Esophagus squamous epithelium (tissue), 4 donors: ENCODE results near the gene ZFP91.

Source experiments
- POLR2A ChIP-seq, 4 donors: fragments of 450-650 bp; IDR thresholded peaks; one replicate each; pipeline ENCODE4 v1.6.1; 2017; ENCODE audit warnings: antibody characterized with exemption in 4 of 4, mild to moderate bottlenecking in 4 of 4, moderate library complexity in 3 of 4
- TF ChIP-seq, protein P1 (sequence below), 6 experiments: fragments of 450-650 bp in 4 of 6; fragments of 200-600 bp in 2 of 6; sonication (generic) in 2 of 6; IDR thresholded peaks; one replicate each; pipeline ENCODE4 v1.5.1; 2016 to 2019; ENCODE audit warnings: antibody characterized with exemption in 6 of 6, mild to moderate bottlenecking in 4 of 6, moderate library complexity in 4 of 6

DNA sequence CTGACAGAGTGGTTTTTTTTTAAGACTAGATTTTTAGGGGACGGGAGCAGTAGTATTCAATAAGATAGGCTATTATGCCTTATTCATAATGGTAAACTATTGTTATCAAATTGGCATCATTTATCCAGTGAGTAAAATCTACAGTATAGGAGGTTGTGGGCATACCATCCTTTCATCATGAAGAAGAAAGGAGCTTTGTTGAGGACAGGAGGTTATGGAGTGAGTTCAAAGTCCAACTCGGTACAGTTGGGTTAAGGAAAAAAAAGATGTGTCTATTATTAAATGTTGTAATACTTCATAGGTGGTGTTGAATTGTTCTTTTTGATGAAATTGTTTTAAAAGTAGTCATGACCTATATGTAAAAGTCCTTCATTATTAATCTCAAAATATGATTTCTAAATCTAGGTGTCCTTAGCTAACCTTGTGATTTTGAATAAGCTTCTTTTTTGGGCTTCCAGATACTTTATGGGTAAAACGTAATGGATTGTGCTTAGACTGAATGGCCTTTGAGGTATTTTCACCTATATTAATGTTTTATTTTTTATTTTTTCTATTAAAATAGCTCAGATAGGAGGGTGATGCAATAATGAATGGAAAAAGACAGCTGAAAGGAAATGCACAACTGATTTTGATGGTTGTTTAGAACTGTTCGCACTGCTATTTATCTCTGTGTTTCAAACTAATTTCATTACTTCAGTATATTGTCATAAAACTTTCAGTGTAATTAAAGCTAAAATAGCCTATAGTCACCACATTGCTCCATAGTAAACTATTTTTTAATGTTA is 28.3 kb downstream of the ZFP91 start:
- TF ChIP-seq, protein P1, sequence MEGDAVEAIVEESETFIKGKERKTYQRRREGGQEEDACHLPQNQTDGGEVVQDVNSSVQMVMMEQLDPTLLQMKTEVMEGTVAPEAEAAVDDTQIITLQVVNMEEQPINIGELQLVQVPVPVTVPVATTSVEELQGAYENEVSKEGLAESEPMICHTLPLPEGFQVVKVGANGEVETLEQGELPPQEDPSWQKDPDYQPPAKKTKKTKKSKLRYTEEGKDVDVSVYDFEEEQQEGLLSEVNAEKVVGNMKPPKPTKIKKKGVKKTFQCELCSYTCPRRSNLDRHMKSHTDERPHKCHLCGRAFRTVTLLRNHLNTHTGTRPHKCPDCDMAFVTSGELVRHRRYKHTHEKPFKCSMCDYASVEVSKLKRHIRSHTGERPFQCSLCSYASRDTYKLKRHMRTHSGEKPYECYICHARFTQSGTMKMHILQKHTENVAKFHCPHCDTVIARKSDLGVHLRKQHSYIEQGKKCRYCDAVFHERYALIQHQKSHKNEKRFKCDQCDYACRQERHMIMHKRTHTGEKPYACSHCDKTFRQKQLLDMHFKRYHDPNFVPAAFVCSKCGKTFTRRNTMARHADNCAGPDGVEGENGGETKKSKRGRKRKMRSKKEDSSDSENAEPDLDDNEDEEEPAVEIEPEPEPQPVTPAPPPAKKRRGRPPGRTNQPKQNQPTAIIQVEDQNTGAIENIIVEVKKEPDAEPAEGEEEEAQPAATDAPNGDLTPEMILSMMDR (IDR thresholded peaks at IDR 0.05), result no peak
- TF ChIP-seq POLR2A (IDR thresholded peaks at IDR 0.05), result no peak
